ENCODE data around the gene ATCAY.

ATCAY gene

GRCh38 chr19:3880471-3881271 lies at the start of gene ATCAY:
Gene ATCAY (plus strand): TSS chr19:3880685. CDS start chr19:3885768, 5,083 bp downstream.
- no peak for DNase-seq (ENCODE audit: low read depth)

- DNase-seq (ENCODE audit: low read depth) = no peak
Measured at GRCh38 chr19:3831601-3832000, 48.9 kb upstream of the ATCAY start.

DNA sequence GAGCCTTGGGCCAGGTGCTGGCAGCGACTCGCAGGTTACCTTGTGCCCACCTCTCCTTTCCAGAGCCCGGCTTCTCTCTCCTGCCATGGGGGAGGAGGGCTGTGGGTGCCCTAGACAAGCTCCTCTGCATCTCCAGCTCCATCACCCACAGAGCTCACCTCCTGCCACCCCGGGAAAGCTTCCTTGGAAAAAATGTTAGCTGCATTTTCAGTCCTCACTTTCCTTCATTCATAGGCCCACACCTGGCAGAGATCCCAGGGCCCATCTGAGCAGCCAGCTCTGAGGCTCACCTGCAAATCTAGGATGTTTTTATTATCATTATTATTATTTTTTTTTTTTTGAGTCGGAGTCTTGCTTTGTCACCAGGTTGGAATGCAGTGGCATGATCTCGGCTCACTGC lies 48.5 kb upstream of the ATCAY start:
- DNase-seq (ENCODE audit: low read depth) = no peak

DNA sequence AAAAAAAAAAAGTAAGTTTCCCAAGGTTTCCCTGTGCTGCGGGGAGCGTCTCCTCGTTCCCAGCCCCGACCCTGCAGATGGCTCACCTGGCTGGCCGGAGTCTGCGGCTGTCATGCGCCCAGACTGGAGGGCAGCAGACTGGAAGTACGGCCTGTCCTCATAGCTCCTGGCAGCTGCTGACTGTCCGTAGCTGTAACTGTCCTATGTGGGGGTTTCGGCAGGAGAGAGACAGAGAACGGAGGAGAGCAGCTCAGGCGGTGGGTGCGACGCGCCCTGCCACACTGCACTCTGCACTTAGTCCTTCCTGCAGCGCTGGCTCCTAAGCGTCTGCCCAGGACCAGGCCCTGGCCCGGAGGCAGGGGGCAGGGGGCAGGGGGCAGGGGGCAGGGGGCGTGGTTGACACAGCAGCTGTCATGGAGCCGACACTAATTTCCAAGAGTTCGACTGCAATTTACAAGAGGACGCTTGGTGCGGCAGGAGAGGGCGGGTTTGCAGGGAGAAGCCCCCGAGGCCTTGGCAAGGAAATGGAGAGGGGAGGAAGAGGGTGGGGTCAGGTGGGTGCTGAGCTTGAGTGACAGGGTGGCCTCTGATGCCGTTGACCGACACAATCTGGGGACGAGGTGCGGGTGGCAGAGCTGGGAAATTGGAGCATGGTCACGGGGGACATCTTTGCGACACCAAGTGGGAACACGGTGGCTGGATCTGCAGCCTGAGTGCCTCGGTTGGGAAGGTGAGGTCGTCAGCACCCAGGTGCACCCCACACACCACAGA lies 46.7 kb upstream of the ATCAY start:
- DNase-seq (ENCODE audit: low read depth) = no peak

- no peak for DNase-seq (ENCODE audit: low read depth)
Measured at GRCh38 chr19:3834349-3835054, 46.0 kb upstream of the ATCAY start.

GRCh38 chr19:3835055-3835435 lies 45.4 kb upstream of the ATCAY start:
- DNase-seq (ENCODE audit: low read depth) = no peak

DNA sequence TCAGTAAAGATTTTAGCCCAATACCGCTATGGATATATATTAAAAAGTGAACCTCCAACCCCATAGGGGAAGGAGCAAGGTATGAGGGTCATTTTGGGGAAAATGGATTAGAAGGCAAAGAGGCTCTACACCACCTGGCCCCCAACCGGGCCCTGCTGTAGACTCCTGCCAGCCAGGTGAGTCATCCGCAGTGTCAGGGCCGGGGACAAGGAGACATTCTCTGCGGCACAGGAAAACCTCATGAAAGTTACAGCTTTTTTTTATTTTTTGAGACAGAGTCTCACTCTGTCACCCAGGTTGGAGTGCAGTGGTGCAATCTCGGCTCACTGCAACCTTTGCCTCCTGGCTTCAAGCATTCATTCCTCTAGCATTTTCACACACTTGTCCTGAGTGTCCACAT lies 43.6 kb upstream of the ATCAY start:
- DNase-seq (ENCODE audit: low read depth) = no peak

DNA sequence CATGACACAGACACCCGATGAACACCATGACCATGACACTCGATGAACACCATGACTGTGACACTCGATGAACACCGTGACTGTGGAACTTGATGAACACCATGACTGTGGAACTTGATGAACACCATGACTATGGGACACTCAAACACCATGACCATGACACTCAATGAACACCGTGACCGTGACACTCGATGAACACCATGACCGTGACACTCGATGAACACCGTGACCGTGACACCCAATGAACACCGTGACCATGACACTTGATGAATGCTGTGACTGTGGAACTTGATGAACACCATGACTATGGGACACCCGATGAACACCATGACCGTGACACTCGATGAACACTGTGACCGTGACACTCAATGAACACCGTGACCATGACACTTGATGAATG lies 43.2 kb upstream of the ATCAY start:
- no peak for DNase-seq (ENCODE audit: low read depth)

DNA sequence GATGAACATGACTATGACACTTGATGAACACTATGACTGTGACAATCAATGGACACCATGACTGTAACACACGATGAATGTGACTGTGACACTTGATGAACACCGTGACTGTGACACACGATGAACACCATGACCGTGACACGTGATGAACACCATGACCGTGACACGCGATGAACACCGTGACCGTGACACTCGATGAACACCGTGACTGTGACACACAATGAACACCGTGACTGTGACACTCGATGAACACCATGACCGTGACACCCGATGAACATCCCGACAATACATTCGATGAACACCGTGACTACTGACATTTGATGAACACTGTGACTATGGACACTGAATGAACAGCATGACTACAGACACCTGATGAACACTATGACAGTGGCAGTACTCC lies 42.6 kb upstream of the ATCAY start:
- no peak for DNase-seq (ENCODE audit: low read depth)

DNA sequence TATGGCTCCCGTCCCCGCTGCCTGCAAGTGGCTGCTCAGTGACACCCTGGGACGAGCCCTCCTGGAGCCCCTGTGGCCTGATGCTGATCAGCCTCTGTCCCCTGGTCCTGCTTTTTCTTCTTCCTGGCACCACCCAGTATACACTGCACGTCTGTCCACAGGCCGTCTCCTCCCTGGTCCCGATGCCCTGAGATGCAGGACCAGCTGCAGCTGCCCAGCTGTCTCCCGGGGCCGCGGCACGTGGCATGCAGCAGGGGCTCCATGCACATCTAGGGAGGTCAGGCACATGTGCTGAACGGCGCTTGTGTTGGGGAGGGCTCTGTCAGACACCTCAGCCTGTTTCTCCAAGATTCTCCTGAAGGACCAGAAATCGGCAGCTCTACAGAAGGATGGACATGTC lies 41.8 kb upstream of the ATCAY start:
- no peak for DNase-seq (ENCODE audit: low read depth)

DNA sequence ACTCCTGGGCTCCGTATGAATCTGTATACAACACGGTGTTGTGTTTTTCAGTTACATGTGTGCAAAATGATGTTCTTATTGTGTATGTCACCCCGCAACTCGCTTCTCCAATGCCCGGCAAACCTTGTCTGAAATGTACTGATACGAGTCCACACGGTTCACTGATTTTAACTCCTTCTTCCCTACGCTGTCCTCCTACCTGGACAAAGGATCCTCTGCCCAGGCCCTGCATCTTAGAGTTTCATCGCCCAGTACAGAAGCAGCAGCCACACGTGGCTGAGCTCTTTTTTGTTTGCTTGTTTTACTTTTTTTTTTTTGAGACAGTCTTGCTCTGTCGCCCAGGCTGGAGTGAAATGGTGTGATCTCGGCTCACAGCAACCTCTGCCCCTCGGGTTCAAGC lies 40.5 kb upstream of the ATCAY start:
- DNase-seq (ENCODE audit: low read depth) = no peak

GRCh38 chr19:3840804-3841203 lies 39.7 kb upstream of the ATCAY start:
- DNase-seq (ENCODE audit: low read depth) = no peak

DNA sequence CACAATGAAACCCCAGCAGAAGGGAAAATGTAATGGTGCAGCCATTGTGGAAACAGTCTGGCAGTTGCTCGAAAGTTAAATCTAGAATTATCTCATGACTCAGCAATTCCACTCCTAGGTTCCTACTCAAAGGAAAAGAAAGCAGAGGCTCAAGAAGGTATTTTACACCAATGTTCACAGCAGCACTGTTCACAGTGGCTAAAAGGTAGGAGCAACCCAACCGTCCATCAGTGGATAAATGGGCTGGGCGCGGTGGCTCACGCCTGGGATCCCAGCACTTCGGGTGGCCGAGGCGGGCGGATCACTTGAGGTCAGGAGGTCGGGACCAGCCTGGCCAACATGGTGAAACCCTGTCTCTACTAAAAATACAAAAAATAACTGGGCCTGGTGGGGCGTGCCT lies 37.5 kb upstream of the ATCAY start:
- no peak for DNase-seq (ENCODE audit: low read depth)

- DNase-seq (ENCODE audit: low read depth) = no peak
Measured at GRCh38 chr19:3844596-3844995, 35.9 kb upstream of the ATCAY start.

DNA sequence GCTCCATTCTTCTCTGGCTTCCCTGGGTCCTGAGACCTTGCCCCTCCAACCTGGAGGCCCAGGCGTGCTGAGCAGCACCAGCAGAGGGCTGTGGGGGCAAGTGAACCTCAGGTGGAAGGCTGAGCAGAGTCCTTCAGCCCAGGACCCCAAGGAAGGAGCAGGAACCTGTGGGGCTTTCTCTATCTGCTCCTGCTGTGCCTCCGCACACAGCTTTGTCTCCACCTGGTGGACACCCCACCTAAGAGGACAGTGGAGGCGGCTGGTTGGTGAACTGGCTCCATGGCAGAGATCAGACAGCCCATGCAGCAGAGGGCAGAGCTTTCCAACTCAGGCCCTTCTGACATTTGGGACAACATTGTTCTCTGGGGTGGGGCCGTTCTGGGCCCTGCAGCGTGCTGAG lies 31.4 kb upstream of the ATCAY start:
- DNase-seq (ENCODE audit: low read depth) = no peak

GRCh38 chr19:3849787-3850186 lies 30.7 kb upstream of the ATCAY start:
- no peak for DNase-seq (ENCODE audit: low read depth)

- DNase-seq (ENCODE audit: low read depth) = no peak
Measured at GRCh38 chr19:3850320-3850972, 30.0 kb upstream of the ATCAY start.

- no peak for DNase-seq (ENCODE audit: low read depth)
Measured at GRCh38 chr19:3851254-3852176, 29.0 kb upstream of the ATCAY start.

DNA sequence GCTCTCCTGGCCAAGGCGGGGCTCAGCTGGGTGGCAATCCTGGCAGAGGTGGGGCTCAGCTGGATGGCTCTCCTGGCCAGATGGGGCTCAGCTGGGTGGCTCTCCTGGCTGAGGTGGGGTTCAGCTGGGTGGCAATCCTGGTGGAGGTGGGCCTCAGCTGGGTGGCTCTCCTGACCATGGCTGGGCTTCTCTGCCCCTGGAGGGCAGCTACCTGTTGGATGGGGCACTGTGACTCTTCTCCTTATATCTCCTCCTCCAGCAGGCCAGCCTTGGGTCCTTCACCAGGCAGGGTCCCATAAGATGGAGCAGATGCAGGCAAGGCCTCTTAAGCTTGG lies 28.3 kb upstream of the ATCAY start:
- DNase-seq (ENCODE audit: low read depth) = no peak

GRCh38 chr19:3852614-3853254 lies 27.8 kb upstream of the ATCAY start:
- no peak for DNase-seq (ENCODE audit: low read depth)

- no peak for DNase-seq (ENCODE audit: low read depth)
Measured at GRCh38 chr19:3855320-3855719, 25.2 kb upstream of the ATCAY start.

Data from T-helper 22 cell (primary cell).